NCI-H524 (cell line): Measurements from ENCODE around the gene SMIM14.
"Not testable (repeated sequence)": the region's sequence is repeated elsewhere in the genome, so short reads cannot be mapped to it uniquely, and the experiment has no call there.

Experiments
- DNase-seq, 2 experiments: peaks; one replicate each; lab custom pipeline; 2025; lab: John Stamatoyannopoulos, UW

The SMIM14 gene

DNA sequence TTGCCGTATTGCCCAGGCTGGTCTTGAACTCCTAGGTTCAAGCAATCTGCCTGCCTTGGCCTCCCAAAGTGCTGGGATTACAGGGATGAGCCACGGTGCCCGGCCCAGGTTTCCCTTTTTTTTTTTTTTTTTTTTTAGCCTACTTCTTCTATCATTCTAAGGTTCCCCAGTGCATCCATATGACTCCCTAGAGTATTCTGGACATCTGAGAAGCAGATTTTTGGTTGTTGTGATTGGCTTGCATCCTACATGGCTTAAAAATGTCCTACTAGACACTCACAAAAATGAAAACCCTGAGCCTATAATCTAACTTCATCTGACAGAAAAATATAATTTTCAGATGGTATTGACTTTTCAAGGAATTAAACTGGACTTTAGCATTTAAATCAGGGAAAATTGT lies 41.7 kb downstream of the SMIM14 start:
- no peak for DNase-seq

DNA sequence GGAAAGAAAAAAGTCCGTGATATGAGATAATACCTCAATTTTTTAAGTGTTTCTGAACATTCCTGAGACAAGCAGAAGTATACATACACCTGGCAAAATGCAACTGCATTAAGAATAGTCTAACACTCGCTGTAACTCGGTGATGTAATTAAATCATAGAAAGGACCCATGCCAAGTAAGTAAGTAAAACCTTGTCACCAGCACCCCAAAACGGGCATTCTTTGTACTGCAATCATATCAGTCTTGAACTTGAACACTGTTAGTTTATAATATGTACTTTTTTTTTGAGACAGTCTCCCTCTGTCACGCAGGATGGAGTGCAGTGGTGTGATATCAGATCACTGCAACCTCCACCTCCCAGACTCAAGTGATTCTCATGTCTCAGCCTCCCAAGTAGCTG lies 47.4 kb downstream of the SMIM14 start:
- no peak for DNase-seq

GRCh38 chr4:39587881-39588280 lies 50.8 kb downstream of the SMIM14 start:
- DNase-seq: no peak

DNA sequence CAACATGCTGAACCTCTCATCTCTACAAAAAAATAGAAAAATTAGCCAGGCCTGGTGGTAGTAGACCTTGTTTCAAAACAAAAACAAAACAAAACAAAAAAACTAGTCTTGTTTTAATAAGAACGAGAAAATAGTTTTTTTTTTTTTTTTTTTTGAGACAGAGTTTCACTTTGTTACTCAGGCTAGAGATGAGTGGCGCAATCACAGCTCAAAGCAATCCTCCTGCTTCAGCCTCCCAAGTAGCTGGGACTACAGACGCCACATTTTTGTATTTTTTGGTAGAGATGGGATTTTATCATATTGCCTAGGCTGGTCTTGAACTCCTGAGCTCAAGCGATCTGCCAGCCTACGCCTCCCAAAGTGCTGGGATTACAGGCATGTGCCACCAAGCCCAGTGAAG lies 63.7 kb downstream of the SMIM14 start:
- DNase-seq: no peak

GRCh38 chr4:39571504-39571903 lies 67.2 kb downstream of the SMIM14 start:
- no peak for DNase-seq

- DNase-seq: no peak
Observed at GRCh38 chr4:39571054-39571453, 67.6 kb downstream of the SMIM14 start.

- DNase-seq: no peak
Observed at GRCh38 chr4:39569209-39569608, 69.5 kb downstream of the SMIM14 start.

DNA sequence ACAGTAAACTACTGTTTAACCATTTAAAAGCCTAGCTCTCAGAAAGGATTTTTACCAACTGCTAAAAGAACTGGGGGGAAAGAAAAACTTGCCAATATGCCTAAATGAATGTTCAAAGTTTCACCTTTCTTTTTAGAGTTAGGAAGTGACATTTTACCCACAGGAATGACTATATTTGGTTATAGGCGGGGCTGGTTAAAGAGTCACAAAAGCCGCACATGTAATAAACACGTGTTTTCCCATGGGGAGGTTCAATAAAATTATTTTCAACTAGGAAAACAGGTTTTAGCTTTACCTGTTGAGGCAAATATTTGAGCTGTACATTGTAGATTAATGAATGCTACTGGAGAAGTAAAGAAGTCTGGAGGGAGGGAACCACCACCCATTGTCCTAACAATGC lies 69.9 kb downstream of the SMIM14 start:
- no peak for DNase-seq

DNA sequence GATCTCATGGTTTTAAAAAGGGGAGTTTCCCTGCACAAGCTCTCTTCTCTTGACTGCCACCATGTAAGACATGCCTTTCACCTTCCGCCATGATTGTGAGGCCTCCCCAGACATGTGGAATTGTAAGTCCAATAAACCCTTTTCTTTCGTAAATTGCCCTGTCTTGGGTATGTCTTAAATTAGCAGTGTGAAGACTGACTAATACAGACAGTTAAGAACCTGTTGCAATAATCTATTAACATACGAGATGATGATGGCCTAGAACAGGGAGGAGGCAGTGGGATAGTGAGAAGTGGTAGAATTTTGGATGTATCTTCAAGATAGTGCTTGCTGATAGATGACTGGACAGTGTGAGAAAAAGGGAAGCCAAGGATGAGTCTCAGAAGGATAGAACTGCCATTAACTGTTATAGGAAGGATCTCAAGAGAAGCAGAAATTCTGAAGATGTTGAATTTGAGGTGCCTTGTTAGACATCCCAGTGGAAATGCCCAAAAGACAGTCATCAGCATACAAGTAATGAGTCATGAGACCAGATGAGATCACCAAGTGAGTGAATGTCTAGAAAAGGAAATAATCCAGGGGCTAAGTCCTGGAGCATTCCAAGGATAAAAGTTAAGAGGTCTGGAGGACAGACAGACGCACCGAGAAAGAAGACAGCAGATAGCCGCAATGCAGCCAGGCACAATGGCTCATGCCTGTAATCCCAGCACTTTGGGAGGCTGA lies 72.6 kb downstream of the SMIM14 start:
- no peak for DNase-seq

- DNase-seq: no peak
Observed at GRCh38 chr4:39563346-39563847, 75.3 kb downstream of the SMIM14 start.

- no peak for DNase-seq
Observed at GRCh38 chr4:39562792-39563191, 75.9 kb downstream of the SMIM14 start.

DNA sequence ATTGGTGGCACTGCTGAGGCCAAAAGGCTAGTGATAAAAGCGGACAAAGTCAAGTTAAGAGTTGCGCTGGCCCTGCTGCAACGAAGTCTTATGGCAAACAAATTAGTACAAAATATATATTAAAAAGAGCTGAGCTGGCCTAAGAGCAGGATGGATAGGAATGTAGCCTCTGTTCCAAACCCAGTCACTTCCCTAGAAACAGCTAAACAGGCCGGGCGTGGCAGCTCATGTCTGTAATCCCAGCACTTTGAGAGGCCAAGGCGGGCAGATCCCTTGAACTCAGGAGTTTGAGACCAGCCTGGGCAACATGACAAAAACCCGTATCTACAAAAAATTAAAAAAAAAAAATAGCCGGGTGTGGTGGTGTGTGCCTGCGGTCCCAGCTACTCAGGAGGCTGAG lies 79.0 kb downstream of the SMIM14 start:
- DNase-seq: no peak

- no peak for DNase-seq
Observed at GRCh38 chr4:39555472-39555871, 83.2 kb downstream of the SMIM14 start.

DNA sequence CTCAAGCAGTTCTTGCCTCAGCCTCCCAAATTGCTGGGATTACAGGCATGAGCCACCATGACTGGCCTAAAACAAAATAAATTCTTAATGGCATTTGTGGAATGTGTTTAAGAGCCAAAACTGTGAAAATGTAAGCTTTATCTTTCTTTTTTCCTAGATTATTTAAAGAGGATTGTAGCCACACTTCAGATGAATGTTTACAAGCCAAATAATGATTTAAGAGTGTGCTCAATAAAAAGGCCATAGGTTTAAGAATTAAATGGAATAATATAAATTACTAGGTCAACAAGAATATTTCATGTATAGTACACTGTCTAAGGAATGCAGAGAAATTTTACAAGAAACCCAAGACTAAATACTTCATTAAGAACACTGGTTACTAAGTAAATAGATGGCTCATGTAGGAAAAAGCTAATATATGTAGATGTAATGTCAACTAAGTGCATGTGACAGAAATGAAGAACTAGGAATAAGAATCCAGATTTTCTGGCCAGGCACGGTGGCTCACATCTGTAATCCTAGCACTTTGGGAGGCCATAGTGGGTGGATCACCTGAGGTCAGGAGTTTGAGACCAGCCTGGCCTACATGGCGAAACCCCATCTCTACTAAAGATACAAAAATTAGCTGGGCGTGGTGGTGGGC lies 90.1 kb downstream of the SMIM14 start:
- no peak for DNase-seq

DNA sequence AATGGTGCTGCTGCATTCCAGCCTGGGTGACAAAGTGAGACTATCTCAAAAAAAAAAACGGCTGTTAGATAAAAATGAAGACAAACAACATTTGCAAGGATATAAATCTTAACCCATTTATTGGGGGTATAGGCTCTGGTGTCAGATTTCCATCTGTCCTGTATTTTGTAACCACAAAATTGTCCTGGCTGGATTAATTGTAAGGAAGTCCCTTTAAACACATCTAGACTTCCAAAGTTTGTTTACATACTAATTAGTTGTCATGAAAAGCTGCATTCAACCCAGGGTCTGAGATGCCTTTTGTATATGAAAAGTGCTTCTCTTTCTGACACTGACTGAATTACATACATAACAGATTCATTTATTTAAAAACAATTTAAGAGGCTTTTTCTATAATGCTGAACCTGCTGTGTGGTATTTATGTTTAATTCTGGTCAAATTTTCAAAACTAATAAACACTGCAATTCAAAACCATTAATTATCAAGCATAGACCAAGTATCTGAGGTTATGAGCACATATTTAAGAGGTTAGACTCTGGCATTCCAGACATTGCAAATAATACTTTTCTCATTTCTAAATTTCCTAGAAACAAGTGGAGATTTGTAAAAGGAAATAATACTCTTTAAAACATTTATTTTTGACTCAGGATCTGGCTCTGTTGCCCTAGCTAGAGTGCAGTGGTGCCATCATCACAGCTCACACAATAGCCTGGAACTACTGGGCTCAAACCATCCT lies 93.9 kb downstream of the SMIM14 start:
- DNase-seq: no peak

DNA sequence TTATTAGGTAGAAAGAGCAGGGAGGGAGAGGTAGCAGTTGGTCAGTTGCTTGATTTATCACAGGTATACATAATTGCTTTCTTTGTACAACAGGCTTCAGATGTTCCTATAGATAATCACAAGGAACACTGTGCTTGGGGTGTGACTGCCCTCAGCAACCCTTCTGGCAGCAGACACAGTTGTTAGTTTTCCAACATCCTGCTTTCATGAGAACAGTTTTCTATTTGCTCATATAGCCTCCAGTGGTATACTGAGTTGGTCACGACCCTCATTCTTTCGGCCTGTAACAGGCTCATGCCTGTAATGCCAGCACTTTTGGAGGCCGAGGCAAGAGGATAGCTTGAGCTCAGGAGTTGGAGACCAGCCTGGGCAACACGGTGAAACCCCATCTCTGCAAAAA lies 94.6 kb downstream of the SMIM14 start:
- not testable (repeated sequence) for DNase-seq

DNA sequence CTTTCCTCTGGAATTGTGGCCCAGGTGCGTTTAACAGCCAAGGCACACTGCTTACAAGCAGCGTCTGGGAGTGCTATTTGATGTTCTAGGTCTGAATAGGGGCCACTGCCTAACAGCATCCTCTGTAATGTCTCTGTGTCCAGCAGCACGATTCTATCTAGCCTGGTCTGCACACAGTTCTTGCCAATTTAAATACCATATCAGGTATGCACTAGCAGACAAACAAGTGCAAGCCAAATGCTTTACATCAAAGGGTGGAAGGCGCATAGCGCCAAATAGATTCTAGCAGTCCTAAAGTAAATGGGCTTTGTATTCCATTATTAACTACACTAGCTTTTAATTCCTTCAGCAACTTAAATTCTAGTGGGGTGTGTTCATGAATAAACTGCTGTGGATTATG lies 95.6 kb downstream of the SMIM14 start:
- DNase-seq: no peak

DNA sequence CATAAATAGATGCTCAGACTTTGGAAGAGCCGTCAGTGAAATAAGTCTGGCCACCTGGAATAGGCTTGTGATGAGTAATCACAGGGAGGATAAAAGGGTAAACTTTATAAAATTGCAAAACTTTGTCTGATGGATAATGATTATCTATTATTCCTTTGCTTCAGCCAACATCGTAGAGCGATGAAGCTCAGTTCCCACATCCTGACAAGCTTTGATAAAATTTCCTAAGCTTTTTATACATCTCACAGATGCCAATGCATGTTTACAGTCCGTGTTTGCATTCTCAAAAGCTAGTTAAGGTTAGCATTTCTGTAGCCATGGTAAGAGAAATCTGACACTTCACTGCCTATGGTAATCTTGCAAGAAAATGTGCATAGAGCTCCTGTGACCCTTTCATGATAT lies 96.1 kb downstream of the SMIM14 start:
- DNase-seq: no peak

DNA sequence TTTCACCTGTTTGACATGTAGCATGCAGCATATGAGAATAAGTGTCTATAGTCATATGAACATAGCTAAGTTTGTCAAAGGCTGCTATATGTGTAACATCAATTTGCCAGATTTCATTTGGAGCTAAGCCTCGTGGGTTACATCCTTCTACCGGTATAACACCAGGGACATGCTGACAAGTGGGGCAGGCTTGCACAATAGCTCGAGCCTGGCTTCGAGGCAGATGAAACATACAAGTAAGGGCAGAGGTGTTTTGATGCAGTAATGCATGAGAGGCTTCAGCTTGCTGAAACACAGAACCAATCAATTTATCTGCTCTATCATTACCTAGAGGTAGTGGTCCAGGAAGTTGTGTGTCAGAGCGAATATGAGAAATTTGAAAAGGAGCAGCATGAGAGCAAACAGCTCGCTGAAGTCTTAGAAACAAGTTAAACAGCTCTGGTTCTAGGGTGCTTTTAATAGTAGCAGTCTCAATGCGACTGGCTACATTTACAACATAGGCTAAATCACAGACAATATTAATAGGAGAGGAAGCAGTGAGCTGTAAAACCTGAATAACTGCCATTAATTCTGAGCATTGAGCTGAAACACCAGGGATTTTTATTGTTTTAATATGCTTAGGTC lies 96.6 kb downstream of the SMIM14 start:
- no peak for DNase-seq

- DNase-seq: no peak
Observed at GRCh38 chr4:39539089-39539611, 99.5 kb downstream of the SMIM14 start.

DNA sequence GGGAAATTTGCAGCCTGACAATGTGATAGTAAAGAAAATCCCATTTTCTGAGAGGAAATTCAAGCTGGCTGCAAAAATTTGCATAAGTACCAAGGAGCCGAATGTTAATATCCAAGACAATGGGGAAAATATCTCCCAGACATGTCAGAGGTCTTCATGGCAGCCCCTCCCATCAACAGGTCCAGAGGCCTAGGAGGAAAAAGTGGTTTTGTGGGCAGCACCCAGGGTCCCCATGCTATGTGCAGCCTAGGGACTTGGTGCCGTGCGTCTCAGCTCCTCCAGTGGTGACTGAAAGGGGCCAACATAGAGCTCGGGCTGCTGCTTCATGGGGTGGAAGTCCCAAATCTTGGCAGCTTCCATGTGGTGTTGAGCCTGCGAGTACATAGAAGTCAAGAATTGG lies 105.1 kb downstream of the SMIM14 start:
- no peak for DNase-seq

GRCh38 chr4:39532237-39532636 lies 106.4 kb downstream of the SMIM14 start:
- DNase-seq: not testable (repeated sequence)
